ENCODE results near the gene FRAS1. TPM values are rescaled to one million over a fixed set of nuclear protein-coding genes. Genes with fewer than 3 reads are reported as not detected.

FRAS1 gene
- total RNA-seq, 1 donor from 2014 or later: 24.6 TPM

GRCh38 chr4:78199984-78200383 is 142.9 kb downstream of the FRAS1 start:
- peak; percentile 13 for FAIRE-seq
- H3K4me2 ChIP-seq (ENCODE audit: low read length): no peak overlapping the region
- Mint-ChIP-seq H3K4me3 (ENCODE audit: unreplicated experiment) (no peak overlapping the region), H3K9me3 (ENCODE audit: unreplicated experiment) (peaks cover 5% of the 10 kb centered on the region), H3K4me1 (ENCODE audit: low read depth, unreplicated experiment) (peaks cover 8% of the 10 kb centered on the region), H3K27me3 (ENCODE audit: low read depth, unreplicated experiment) (no peaks in the 10 kb centered on the region), H3K36me3 (ENCODE audit: low read depth, unreplicated experiment) (peaks cover 2% of the 10 kb centered on the region), H3K27ac (ENCODE audit: unreplicated experiment) (no peak overlapping the region)
- no peaks in the 10 kb centered on the region for H3K79me2 ChIP-seq (ENCODE audit: insufficient read depth, low read length)
- no peaks in the 10 kb centered on the region for H3K27me3 ChIP-seq (ENCODE audit: insufficient read depth, low read length)
- no peak for TF ChIP-seq CTCF (IDR thresholded peaks at IDR 0.05; ENCODE audit: insufficient read depth, low read depth, low read length)
- no peak overlapping the region for H3K27ac ChIP-seq (ENCODE audit: low read depth, low read length)
- no peaks in the 10 kb centered on the region for H4K20me1 ChIP-seq (ENCODE audit: insufficient read depth, low read length)
- no peaks in the 10 kb centered on the region for H3K36me3 ChIP-seq (ENCODE audit: insufficient read depth, low read length)
- H2AFZ ChIP-seq (ENCODE audit: low read depth, low read length): no peak overlapping the region
- H3K9me3 ChIP-seq (ENCODE audit: insufficient read depth, low read depth, low read length): no peaks in the 10 kb centered on the region
- DNase-seq (ENCODE audit: low read depth): no peak
- H3K4me3 ChIP-seq (ENCODE audit: insufficient read depth, low read depth, low read length): no peak overlapping the region
- no peak overlapping the region for H3K9ac ChIP-seq (ENCODE audit: low read length)
- H3K4me1 ChIP-seq (ENCODE audit: insufficient read depth, low read length): no peaks in the 10 kb centered on the region

- Mint-ChIP-seq H3K27me3 (ENCODE audit: low read depth, unreplicated experiment) (no peaks in the 10 kb centered on the region), H3K27ac (ENCODE audit: unreplicated experiment) (no peak overlapping the region), H3K4me1 (ENCODE audit: low read depth, unreplicated experiment) (peaks cover 16% of the 10 kb centered on the region), H3K36me3 (ENCODE audit: low read depth, unreplicated experiment) (no peaks in the 10 kb centered on the region), H3K9me3 (ENCODE audit: unreplicated experiment) (no peaks in the 10 kb centered on the region), H3K4me3 (ENCODE audit: unreplicated experiment) (no peak overlapping the region)
- H3K27me3 ChIP-seq (ENCODE audit: insufficient read depth, low read length): no peaks in the 10 kb centered on the region
- no peak overlapping the region for H3K4me2 ChIP-seq (ENCODE audit: low read length)
- H3K79me2 ChIP-seq (ENCODE audit: insufficient read depth, low read length): no peaks in the 10 kb centered on the region
- no peak for TF ChIP-seq EZH2 (IDR thresholded peaks at IDR 0.05; ENCODE audit: insufficient read depth, low read length)
- no peak for TF ChIP-seq CTCF (IDR thresholded peaks at IDR 0.05; ENCODE audit: insufficient read depth, low read depth, low read length)
- no peak overlapping the region for H3K4me3 ChIP-seq (ENCODE audit: insufficient read depth, low read depth, low read length)
- H4K20me1 ChIP-seq (ENCODE audit: insufficient read depth, low read length): no peaks in the 10 kb centered on the region
- no peak overlapping the region for H3K27ac ChIP-seq (ENCODE audit: low read depth, low read length)
- FAIRE-seq: no peak
- H3K4me1 ChIP-seq (ENCODE audit: insufficient read depth, low read length): no peaks in the 10 kb centered on the region
- DNase-seq (ENCODE audit: low read depth): no peak
- no peaks in the 10 kb centered on the region for H3K36me3 ChIP-seq (ENCODE audit: insufficient read depth, low read length)
- H2AFZ ChIP-seq (ENCODE audit: low read depth, low read length): no peak overlapping the region
- H3K9me3 ChIP-seq (ENCODE audit: insufficient read depth, low read depth, low read length): no peaks in the 10 kb centered on the region
- no peak overlapping the region for H3K9ac ChIP-seq (ENCODE audit: low read length)
Measured at GRCh38 chr4:78200949-78201348, 143.8 kb downstream of the FRAS1 start.

- H3K4me3 Mint-ChIP-seq (ENCODE audit: unreplicated experiment): no peak overlapping the region
- H3K36me3 Mint-ChIP-seq (ENCODE audit: low read depth, unreplicated experiment): no peaks in the 10 kb centered on the region
- H3K27me3 ChIP-seq (ENCODE audit: insufficient read depth, low read length): no peaks in the 10 kb centered on the region
- H3K79me2 ChIP-seq (ENCODE audit: insufficient read depth, low read length): no peaks in the 10 kb centered on the region
- no peak overlapping the region for H3K4me2 ChIP-seq (ENCODE audit: low read length)
- no peak overlapping the region for H3K27ac ChIP-seq (ENCODE audit: low read depth, low read length)
- H3K27me3 Mint-ChIP-seq (ENCODE audit: low read depth, unreplicated experiment): no peaks in the 10 kb centered on the region
- FAIRE-seq: no peak
- TF ChIP-seq EZH2 (IDR thresholded peaks at IDR 0.05; ENCODE audit: insufficient read depth, low read length) (no peak), CTCF (IDR thresholded peaks at IDR 0.05; ENCODE audit: insufficient read depth, low read depth, low read length) (no peak)
- H3K27ac Mint-ChIP-seq (ENCODE audit: unreplicated experiment): no peak overlapping the region
- no peak overlapping the region for H3K9ac ChIP-seq (ENCODE audit: low read length)
- H2AFZ ChIP-seq (ENCODE audit: low read depth, low read length): no peak overlapping the region
- H4K20me1 ChIP-seq (ENCODE audit: insufficient read depth, low read length): no peaks in the 10 kb centered on the region
- no peak overlapping the region for H3K4me3 ChIP-seq (ENCODE audit: insufficient read depth, low read depth, low read length)
- H3K36me3 ChIP-seq (ENCODE audit: insufficient read depth, low read length): no peaks in the 10 kb centered on the region
- H3K4me1 Mint-ChIP-seq (ENCODE audit: low read depth, unreplicated experiment): peaks cover 24% of the 10 kb centered on the region
- no peaks in the 10 kb centered on the region for H3K9me3 Mint-ChIP-seq (ENCODE audit: unreplicated experiment)
- DNase-seq (ENCODE audit: low read depth): no peak
- H3K9me3 ChIP-seq (ENCODE audit: insufficient read depth, low read depth, low read length): no peaks in the 10 kb centered on the region
- H3K4me1 ChIP-seq (ENCODE audit: insufficient read depth, low read length): no peaks in the 10 kb centered on the region
Measured at GRCh38 chr4:78204176-78204575, 147.1 kb downstream of the FRAS1 start.
